Liver (tissue), 3 donors: Measurements from ENCODE around the gene CMC2.

Source experiments
- EGR1 ChIP-seq, 2 donors: IDR thresholded peaks; 2 replicates each; pipeline ENCODE4 v1.6.1; 2016 to 2018; ENCODE audit warnings: antibody characterized with exemption in 2 of 2, low read depth in 2 of 2
- FOXA1 ChIP-seq: IDR thresholded peaks from 2 replicates; pipeline ENCODE4 v1.6.1; 2016; ENCODE audit warnings: antibody characterized with exemption
- GABPA ChIP-seq, 2 donors: IDR thresholded peaks in 1 of 2; conservative IDR thresholded peaks in 1 of 2; 2 replicates each; pipeline ENCODE4 v1.6.1; 2016; ENCODE audit warnings: antibody characterized with exemption in 2 of 2, mild to moderate bottlenecking in 1 of 2, moderate library complexity in 1 of 2
- JUND ChIP-seq, 2 donors: IDR thresholded peaks; 2 replicates each; pipeline ENCODE4 v1.6.1; 2016; ENCODE audit warnings: antibody characterized with exemption in 2 of 2
- RAD21 ChIP-seq, 2 donors: IDR thresholded peaks; 2 replicates each; pipeline ENCODE4 v1.6.1; 2016; ENCODE audit warnings: antibody characterized with exemption in 2 of 2, mild to moderate bottlenecking in 2 of 2
- SP1 ChIP-seq: IDR thresholded peaks from 2 replicates; pipeline ENCODE4 v1.6.1; 2018; ENCODE audit warnings: antibody characterized with exemption, mild to moderate bottlenecking
- TAF1 ChIP-seq: conservative IDR thresholded peaks from 2 replicates; pipeline ENCODE4 v1.6.1; 2016; ENCODE audit warnings: antibody characterized with exemption, mild to moderate bottlenecking
- YY1 ChIP-seq: IDR thresholded peaks from 2 replicates; pipeline ENCODE4 v1.6.1; 2016; ENCODE audit warnings: antibody characterized with exemption, mild to moderate bottlenecking
- TF ChIP-seq, protein P1 (sequence below): fragments of 150-350 bp; IDR thresholded peaks from 2 replicates; pipeline ENCODE4 v1.5.1; 2017; ENCODE audit warnings: improper control_type of control experiment, low read depth, low read length; ENCODE audit not compliant: missing input control
- TF ChIP-seq, protein P2 (sequence below): IDR thresholded peaks from 2 replicates; pipeline ENCODE4 v1.6.1; 2016; ENCODE audit warnings: antibody characterized with exemption, mild to moderate bottlenecking
- TF ChIP-seq, protein P3 (sequence below): IDR thresholded peaks from 2 replicates; pipeline ENCODE4 v1.6.1; 2016; ENCODE audit warnings: antibody characterized with exemption
- TF ChIP-seq, protein P4 (sequence below): IDR thresholded peaks from 2 replicates; pipeline ENCODE4 v1.6.1; 2016; ENCODE audit warnings: antibody characterized with exemption
- TF ChIP-seq, protein P5 (sequence below): IDR thresholded peaks from 2 replicates; pipeline ENCODE4 v1.6.1; 2016; ENCODE audit warnings: antibody characterized with exemption
- donor health status: healthy.
- donor health status: healthy.

DNA sequence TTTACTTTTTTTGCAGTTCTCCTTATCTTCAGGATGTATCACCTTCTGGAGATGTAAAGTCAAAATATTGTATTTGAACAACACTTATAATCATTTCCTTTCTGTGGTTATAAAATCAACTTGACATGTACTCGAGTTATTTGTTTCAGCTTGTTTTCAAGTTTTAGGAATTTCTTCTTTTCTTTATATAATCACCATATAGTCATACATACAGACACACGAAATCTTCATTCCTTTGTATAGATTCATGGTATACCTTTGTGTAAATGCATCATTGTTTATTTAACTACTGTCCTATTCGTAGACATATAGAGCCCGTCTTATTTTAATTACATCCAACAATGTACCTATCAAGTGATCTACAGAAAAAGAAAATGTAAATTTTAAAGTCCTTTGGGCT, 40.1 kb downstream of the CMC2 start:
- TF ChIP-seq EGR1 (IDR thresholded peaks at IDR 0.05; ENCODE audit: low read depth in 2 of 2) = no peak
- TF ChIP-seq, protein P1, sequence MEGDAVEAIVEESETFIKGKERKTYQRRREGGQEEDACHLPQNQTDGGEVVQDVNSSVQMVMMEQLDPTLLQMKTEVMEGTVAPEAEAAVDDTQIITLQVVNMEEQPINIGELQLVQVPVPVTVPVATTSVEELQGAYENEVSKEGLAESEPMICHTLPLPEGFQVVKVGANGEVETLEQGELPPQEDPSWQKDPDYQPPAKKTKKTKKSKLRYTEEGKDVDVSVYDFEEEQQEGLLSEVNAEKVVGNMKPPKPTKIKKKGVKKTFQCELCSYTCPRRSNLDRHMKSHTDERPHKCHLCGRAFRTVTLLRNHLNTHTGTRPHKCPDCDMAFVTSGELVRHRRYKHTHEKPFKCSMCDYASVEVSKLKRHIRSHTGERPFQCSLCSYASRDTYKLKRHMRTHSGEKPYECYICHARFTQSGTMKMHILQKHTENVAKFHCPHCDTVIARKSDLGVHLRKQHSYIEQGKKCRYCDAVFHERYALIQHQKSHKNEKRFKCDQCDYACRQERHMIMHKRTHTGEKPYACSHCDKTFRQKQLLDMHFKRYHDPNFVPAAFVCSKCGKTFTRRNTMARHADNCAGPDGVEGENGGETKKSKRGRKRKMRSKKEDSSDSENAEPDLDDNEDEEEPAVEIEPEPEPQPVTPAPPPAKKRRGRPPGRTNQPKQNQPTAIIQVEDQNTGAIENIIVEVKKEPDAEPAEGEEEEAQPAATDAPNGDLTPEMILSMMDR = no peak
- TF ChIP-seq, protein P2, sequence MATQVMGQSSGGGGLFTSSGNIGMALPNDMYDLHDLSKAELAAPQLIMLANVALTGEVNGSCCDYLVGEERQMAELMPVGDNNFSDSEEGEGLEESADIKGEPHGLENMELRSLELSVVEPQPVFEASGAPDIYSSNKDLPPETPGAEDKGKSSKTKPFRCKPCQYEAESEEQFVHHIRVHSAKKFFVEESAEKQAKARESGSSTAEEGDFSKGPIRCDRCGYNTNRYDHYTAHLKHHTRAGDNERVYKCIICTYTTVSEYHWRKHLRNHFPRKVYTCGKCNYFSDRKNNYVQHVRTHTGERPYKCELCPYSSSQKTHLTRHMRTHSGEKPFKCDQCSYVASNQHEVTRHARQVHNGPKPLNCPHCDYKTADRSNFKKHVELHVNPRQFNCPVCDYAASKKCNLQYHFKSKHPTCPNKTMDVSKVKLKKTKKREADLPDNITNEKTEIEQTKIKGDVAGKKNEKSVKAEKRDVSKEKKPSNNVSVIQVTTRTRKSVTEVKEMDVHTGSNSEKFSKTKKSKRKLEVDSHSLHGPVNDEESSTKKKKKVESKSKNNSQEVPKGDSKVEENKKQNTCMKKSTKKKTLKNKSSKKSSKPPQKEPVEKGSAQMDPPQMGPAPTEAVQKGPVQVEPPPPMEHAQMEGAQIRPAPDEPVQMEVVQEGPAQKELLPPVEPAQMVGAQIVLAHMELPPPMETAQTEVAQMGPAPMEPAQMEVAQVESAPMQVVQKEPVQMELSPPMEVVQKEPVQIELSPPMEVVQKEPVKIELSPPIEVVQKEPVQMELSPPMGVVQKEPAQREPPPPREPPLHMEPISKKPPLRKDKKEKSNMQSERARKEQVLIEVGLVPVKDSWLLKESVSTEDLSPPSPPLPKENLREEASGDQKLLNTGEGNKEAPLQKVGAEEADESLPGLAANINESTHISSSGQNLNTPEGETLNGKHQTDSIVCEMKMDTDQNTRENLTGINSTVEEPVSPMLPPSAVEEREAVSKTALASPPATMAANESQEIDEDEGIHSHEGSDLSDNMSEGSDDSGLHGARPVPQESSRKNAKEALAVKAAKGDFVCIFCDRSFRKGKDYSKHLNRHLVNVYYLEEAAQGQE = no peak
- TF ChIP-seq SP1 = no peak
- TF ChIP-seq, protein P3, sequence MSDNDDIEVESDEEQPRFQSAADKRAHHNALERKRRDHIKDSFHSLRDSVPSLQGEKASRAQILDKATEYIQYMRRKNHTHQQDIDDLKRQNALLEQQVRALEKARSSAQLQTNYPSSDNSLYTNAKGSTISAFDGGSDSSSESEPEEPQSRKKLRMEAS = no peak
- no peak for TF ChIP-seq YY1
- TF ChIP-seq GABPA (IDR thresholded peaks at IDR 0.05 in 1 of 2, conservative IDR thresholded peaks at IDR 0.05 in 1 of 2) = no peak
- TF ChIP-seq FOXA1 = no peak
- TF ChIP-seq, protein P4, sequence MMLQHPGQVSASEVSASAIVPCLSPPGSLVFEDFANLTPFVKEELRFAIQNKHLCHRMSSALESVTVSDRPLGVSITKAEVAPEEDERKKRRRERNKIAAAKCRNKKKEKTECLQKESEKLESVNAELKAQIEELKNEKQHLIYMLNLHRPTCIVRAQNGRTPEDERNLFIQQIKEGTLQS = no peak
- no peak for TF ChIP-seq TAF1
- TF ChIP-seq RAD21 (IDR thresholded peaks at IDR 0.05) = no peak
- TF ChIP-seq, protein P5, sequence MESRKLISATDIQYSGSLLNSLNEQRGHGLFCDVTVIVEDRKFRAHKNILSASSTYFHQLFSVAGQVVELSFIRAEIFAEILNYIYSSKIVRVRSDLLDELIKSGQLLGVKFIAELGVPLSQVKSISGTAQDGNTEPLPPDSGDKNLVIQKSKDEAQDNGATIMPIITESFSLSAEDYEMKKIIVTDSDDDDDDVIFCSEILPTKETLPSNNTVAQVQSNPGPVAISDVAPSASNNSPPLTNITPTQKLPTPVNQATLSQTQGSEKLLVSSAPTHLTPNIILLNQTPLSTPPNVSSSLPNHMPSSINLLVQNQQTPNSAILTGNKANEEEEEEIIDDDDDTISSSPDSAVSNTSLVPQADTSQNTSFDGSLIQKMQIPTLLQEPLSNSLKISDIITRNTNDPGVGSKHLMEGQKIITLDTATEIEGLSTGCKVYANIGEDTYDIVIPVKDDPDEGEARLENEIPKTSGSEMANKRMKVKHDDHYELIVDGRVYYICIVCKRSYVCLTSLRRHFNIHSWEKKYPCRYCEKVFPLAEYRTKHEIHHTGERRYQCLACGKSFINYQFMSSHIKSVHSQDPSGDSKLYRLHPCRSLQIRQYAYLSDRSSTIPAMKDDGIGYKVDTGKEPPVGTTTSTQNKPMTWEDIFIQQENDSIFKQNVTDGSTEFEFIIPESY = no peak
- TF ChIP-seq JUND (IDR thresholded peaks at IDR 0.05) = no peak
